SK-N-SH (cell line): Measurements from ENCODE around the gene FGD2. TPM values are rescaled to one million over a fixed set of nuclear protein-coding genes. Genes with fewer than 3 reads are reported as not detected.

Experiments used
- CTCF ChIA-PET: fragments of 300-600, 350-600 bp; formaldehyde crosslinking; extraction: SDS; loops from one replicate; lab custom pipeline; 2021; lab: Yijun Ruan, JAX
- POLR2A ChIA-PET: fragments of 350-600 bp; sonication (Branson Sonifier 250); formaldehyde crosslinking; extraction: SDS; loops from one replicate; lab custom pipeline; 2020; ENCODE audit warnings: antibody characterized with exemption, inconsistent platforms; lab: Yijun Ruan, JAX
- DNase-seq: peaks from one replicate; pipeline ENCODE4 v3.0.0; 2012
- H2AFZ ChIP-seq: fragments of 200-600 bp; sonication (generic); 2 replicates; pipeline ENCODE4 v1.8.1; 2016; ENCODE audit warnings: antibody characterized with exemption, mild to moderate bottlenecking, low read depth
- H3F3A ChIP-seq: fragments of 200-600 bp; sonication (generic); replicated peaks from 2 replicates; pipeline ENCODE3; 2016; ENCODE audit warnings: antibody characterized with exemption, mild to moderate bottlenecking; ENCODE audit not compliant: insufficient read depth
- H3K27ac ChIP-seq, 2 experiments: fragments of 200-500 bp in 1 of 2; fragments of 200-600 bp in 1 of 2; sonication (Bioruptor generic) in 1 of 2; sonication (generic), shearing (Covaris generic) in 1 of 2; 2 replicates each; pipeline versions ENCODE4 v1.5.1 to v1.6.1; 2014 to 2016; ENCODE audit warnings: low read depth in 2 of 2, inconsistent platforms in 1 of 2, low read length in 1 of 2, mild to moderate bottlenecking in 1 of 2, mixed read lengths in 1 of 2
- H3K27me3 ChIP-seq: fragments of 200-600 bp; sonication (generic), shearing (Covaris generic); 2 replicates; pipeline ENCODE4 v1.6.1; 2016; ENCODE audit warnings: mixed run types; ENCODE audit not compliant: insufficient read depth
- H3K36me3 ChIP-seq, 2 experiments: fragments of 200-500 bp in 1 of 2; fragments of 200-600 bp in 1 of 2; sonication (Bioruptor generic) in 1 of 2; sonication (generic) in 1 of 2; replicated peaks in 1 of 2; 2 replicates each; pipeline versions ENCODE3 to v1.5.1; 2014 to 2016; ENCODE audit warnings: low read length in 1 of 2, mild to moderate bottlenecking in 1 of 2; ENCODE audit not compliant: insufficient read depth in 2 of 2, control insufficient read depth in 1 of 2
- H3K4me1 ChIP-seq, 2 experiments: fragments of 200-500 bp in 1 of 2; fragments of 200-600 bp in 1 of 2; sonication (Bioruptor generic) in 1 of 2; sonication (generic), shearing (Covaris generic) in 1 of 2; 2 replicates each; pipeline versions ENCODE4 v1.5.1 to v1.6.1; 2014 to 2016; ENCODE audit warnings: low read depth in 1 of 2, low read length in 1 of 2, mixed run types in 1 of 2; ENCODE audit not compliant: insufficient read depth in 2 of 2, control insufficient read depth in 1 of 2
- H3K4me2 ChIP-seq: fragments of 200-600 bp; sonication (generic), shearing (Covaris generic); 2 replicates; pipeline ENCODE4 v1.6.1; 2017; ENCODE audit warnings: mixed run types
- H3K4me3 ChIP-seq, 2 experiments: fragments of 200-500 bp in 1 of 2; fragments of 200-600 bp in 1 of 2; sonication (Bioruptor generic) in 1 of 2; sonication (generic), shearing (Covaris generic) in 1 of 2; 2 replicates each; pipeline versions ENCODE4 v1.5.1 to v1.8.1; 2014 to 2016; ENCODE audit warnings: low read depth in 2 of 2, inconsistent platforms in 1 of 2, low read length in 1 of 2, mild to moderate bottlenecking in 1 of 2, mixed read lengths in 1 of 2, moderate library complexity in 1 of 2
- H3K79me2 ChIP-seq: fragments of 200-600 bp; sonication (generic); 2 replicates; pipeline ENCODE4 v1.8.1; 2017; ENCODE audit warnings: mild to moderate bottlenecking; ENCODE audit not compliant: insufficient read depth
- H3K9ac ChIP-seq: fragments of 200-600 bp; sonication (generic); 2 replicates; pipeline ENCODE4 v1.6.1; 2017; ENCODE audit warnings: mixed run types
- H3K9me2 ChIP-seq: fragments of 200-600 bp; sonication (generic); 2 replicates; pipeline ENCODE4 v1.6.1; 2017; ENCODE audit warnings: mixed run types
- H3K9me3 ChIP-seq: fragments of 200-600 bp; sonication (generic); 2 replicates; pipeline ENCODE4 v1.6.1; 2017; ENCODE audit warnings: mixed run types, mild to moderate bottlenecking, moderate library complexity
- H4K20me1 ChIP-seq: fragments of 200-600 bp; sonication (generic); 2 replicates; pipeline ENCODE4 v1.6.1; 2017; ENCODE audit warnings: mild to moderate bottlenecking, mixed run types; ENCODE audit not compliant: insufficient read depth
- CHD2 ChIP-seq: fragments of 150-350 bp; IDR thresholded peaks from 2 replicates; pipeline ENCODE4 v1.6.1; 2018; ENCODE audit warnings: low read length; ENCODE audit not compliant: partially characterized antibody
- CTCF ChIP-seq: fragments of 200-600 bp; sonication (generic); IDR thresholded peaks from 2 replicates; pipeline ENCODE4 v1.6.1; 2017; ENCODE audit warnings: antibody characterized with exemption, mild to moderate bottlenecking, moderate library complexity
- ELF1 ChIP-seq: IDR thresholded peaks from 2 replicates; pipeline ENCODE4 v1.4.0; 2012
- EZH2phosphoT487 ChIP-seq: fragments of 200-600 bp; sonication (generic); IDR thresholded peaks from 2 replicates; pipeline ENCODE4 v1.6.1; 2017; ENCODE audit warnings: low read depth, mixed run types, mild to moderate bottlenecking, antibody characterized with exemption, moderate library complexity, borderline replicate concordance
- FOXM1 ChIP-seq: IDR thresholded peaks from 2 replicates; pipeline ENCODE4 v1.4.0; 2012; ENCODE audit warnings: low read depth, mild to moderate bottlenecking
- IRF3 ChIP-seq: fragments of 150-350 bp; IDR thresholded peaks from 2 replicates; pipeline ENCODE4 v1.6.1; 2016; ENCODE audit warnings: mild to moderate bottlenecking, low read depth, low read length
- JUND ChIP-seq: IDR thresholded peaks from 2 replicates; pipeline ENCODE4 v1.4.0; 2012
- MEF2A ChIP-seq: IDR thresholded peaks from 2 replicates; pipeline ENCODE4 v1.4.0; 2012; ENCODE audit warnings: low read depth, borderline replicate concordance
- MXI1 ChIP-seq: IDR thresholded peaks from 2 replicates; pipeline ENCODE4 v1.6.1; 2012; ENCODE audit warnings: mild to moderate bottlenecking, low read depth, low read length, improper control_type of control experiment
- NRF1 ChIP-seq: IDR thresholded peaks from 2 replicates; pipeline ENCODE4 v1.6.1; 2012; ENCODE audit warnings: low read depth, mild to moderate bottlenecking, low read length
- PBX3 ChIP-seq: IDR thresholded peaks from 2 replicates; pipeline ENCODE4; 2012
- POLR2AphosphoS5 ChIP-seq: IDR thresholded peaks from 2 replicates; pipeline ENCODE4 v1.6.1; 2012; ENCODE audit warnings: low read depth, low read length
- RAD21 ChIP-seq: IDR thresholded peaks from 2 replicates; pipeline ENCODE4 v1.6.1; 2012; ENCODE audit warnings: mild to moderate bottlenecking, low read length
- RCOR1 ChIP-seq: fragments of 150-350 bp; IDR thresholded peaks from 2 replicates; pipeline ENCODE4 v1.6.1; 2017; ENCODE audit warnings: antibody characterized with exemption, low read length
- REST ChIP-seq: IDR thresholded peaks from 2 replicates; pipeline ENCODE4 v1.6.1; 2012; ENCODE audit warnings: mild to moderate bottlenecking, low read depth, low read length, moderate library complexity
- RFX5 ChIP-seq: IDR thresholded peaks from 2 replicates; pipeline ENCODE4 v1.6.1; 2012; ENCODE audit warnings: mild to moderate bottlenecking, improper control_type of control experiment, low read length
- SIN3A ChIP-seq: IDR thresholded peaks from 2 replicates; pipeline ENCODE4 v1.6.1; 2012; ENCODE audit warnings: low read depth, mild to moderate bottlenecking, low read length, moderate library complexity, borderline replicate concordance
- SMC3 ChIP-seq: IDR thresholded peaks from 2 replicates; pipeline ENCODE4 v1.6.1; 2012; ENCODE audit warnings: low read depth, low read length, improper control_type of control experiment
- TAF1 ChIP-seq: IDR thresholded peaks from 2 replicates; pipeline ENCODE4 v1.6.1; 2012; ENCODE audit warnings: low read depth, mild to moderate bottlenecking, low read length, moderate library complexity, borderline replicate concordance
- TEAD4 ChIP-seq: IDR thresholded peaks from 2 replicates; pipeline ENCODE4 v1.4.0; 2012; ENCODE audit warnings: mild to moderate bottlenecking, borderline replicate concordance; ENCODE audit not compliant: insufficient read depth
- USF1 ChIP-seq: IDR thresholded peaks from 2 replicates; pipeline ENCODE4 v1.4.0; 2012; ENCODE audit warnings: low read depth, borderline replicate concordance
- YY1 ChIP-seq: IDR thresholded peaks from 2 replicates; pipeline ENCODE4 v1.4.0; 2012; ENCODE audit warnings: low read depth, mild to moderate bottlenecking
- ZBTB33 ChIP-seq: IDR thresholded peaks from 2 replicates; pipeline ENCODE4 v1.4.0; 2012; ENCODE audit warnings: low read depth, borderline replicate concordance
- WGBS: methylation state at CpG from one replicate; pipeline ENCODE4 v1.1.6; 2017; ENCODE audit warnings: low lambda C conversion rate; 5-methylcytosine and 5-hydroxymethylcytosine counted together
- polyA plus RNA-seq, 3 experiments: library from polyadenylated mRNA; depleted of rRNA; stranded (reverse); fragments of >200 nt; gene quantifications; 2 replicates each; pipeline ENCODE4 v1.2.3, GENCODE V29; 2012
- TF ChIP-seq, protein P1 (sequence below): IDR thresholded peaks from 2 replicates; pipeline ENCODE4 v1.4.0; 2012; ENCODE audit warnings: low read depth

The FGD2 gene
- polyA plus RNA-seq, 1 of the 3 experiments (the other 2 are of a cell fraction), result not detected

- H4K20me1 ChIP-seq, result peaks cover 77% of the 10 kb centered on the region
- peaks cover 3 to 13% of the 10 kb centered on the region in 2 experiments; a peak in 1 of 4 replicates for H3K4me1 ChIP-seq
- H3K27me3 ChIP-seq, result no peaks in the 10 kb centered on the region
- ChIA-PET POLR2A (no interaction called here), CTCF (interaction anchor here (0.6 to 7.7 kb wide), 11 partner anchors 14 to 218 kb away, joined by 3 to 46 read pairs (median 4); partner anchors contain the start of genes C6orf89 and PPIL1)
- H3K27ac ChIP-seq, result no peak overlapping the region; a peak in 1 of 4 replicates
- no peak overlapping the region for H3K4me3 ChIP-seq
- no peak overlapping the region for H2AFZ ChIP-seq
- no peaks in the 10 kb centered on the region for H3K9me2 ChIP-seq
- H3K9ac ChIP-seq, result no peak overlapping the region
- 94% methylated on average over 4 of the region's 4 CpGs for WGBS
- no peaks in the 10 kb centered on the region for H3F3A ChIP-seq
- peaks cover 56% of the 10 kb centered on the region for H3K79me2 ChIP-seq
- no peak overlapping the region for H3K4me2 ChIP-seq
- peak; percentile 63 for DNase-seq
- H3K9me3 ChIP-seq, result no peaks in the 10 kb centered on the region
- H3K36me3 ChIP-seq, result peaks cover 28 to 43% of the 10 kb centered on the region in 2 experiments
- no peak for TF ChIP-seq SIN3A
- no peak for TF ChIP-seq JUND
- no peak for TF ChIP-seq MXI1
- no peak for TF ChIP-seq ELF1
- no peak for TF ChIP-seq RFX5
- no peak for TF ChIP-seq TAF1
- no peak for TF ChIP-seq RCOR1
- peak; percentile 35; the same call in 1 of the 2 replicates for TF ChIP-seq SMC3
- TF ChIP-seq ZBTB33, result no peak
- TF ChIP-seq TEAD4, result no peak
- peak; percentile 35 for TF ChIP-seq CTCF
- TF ChIP-seq REST, result no peak
- peak; percentile 66 for TF ChIP-seq RAD21
- TF ChIP-seq USF1, result no peak
- TF ChIP-seq, protein P1, sequence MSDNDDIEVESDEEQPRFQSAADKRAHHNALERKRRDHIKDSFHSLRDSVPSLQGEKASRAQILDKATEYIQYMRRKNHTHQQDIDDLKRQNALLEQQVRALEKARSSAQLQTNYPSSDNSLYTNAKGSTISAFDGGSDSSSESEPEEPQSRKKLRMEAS, result no peak
- no peak for TF ChIP-seq MEF2A
- TF ChIP-seq IRF3, result no peak
- no peak for TF ChIP-seq PBX3
- TF ChIP-seq EZH2phosphoT487, result no peak
- no peak for TF ChIP-seq NRF1
- no peak for TF ChIP-seq CHD2
- TF ChIP-seq FOXM1, result no peak
- TF ChIP-seq YY1, result no peak
- no peak for TF ChIP-seq POLR2AphosphoS5
These were observed 26.1 kb upstream of the FGD2 start for GRCh38 chr6:36979347-36979742.
